GM19452 (cell line): Measurements from ENCODE around the gene DCUN1D3.
A peak's percentile ranks its signal among the peaks of the same experiment; 100 is the strongest.
"Not testable (repeated sequence)": the region's sequence is repeated elsewhere in the genome, so short reads cannot be mapped to it uniquely, and the experiment has no call there.

Source experiments
- ATAC-seq: cut with Tn5 transposase; IDR thresholded peaks from one replicate; pipeline ENCODE4 v1.9.1; 2021; ENCODE audit not compliant: unreplicated experiment

The DCUN1D3 gene

GRCh38 chr16:20900299-20901067 lies at the start of gene DCUN1D3, which contains the start of gene LYRM1:
Gene DCUN1D3, minus strand, starts transcription at chr16:20900358. Its CDS starts 37,820 bp downstream, at chr16:20862538.
Gene LYRM1, plus strand, starts transcription at chr16:20900771. Its CDS starts 14,785 bp downstream, at chr16:20915556.
- peak; percentile 68 for ATAC-seq

DNA sequence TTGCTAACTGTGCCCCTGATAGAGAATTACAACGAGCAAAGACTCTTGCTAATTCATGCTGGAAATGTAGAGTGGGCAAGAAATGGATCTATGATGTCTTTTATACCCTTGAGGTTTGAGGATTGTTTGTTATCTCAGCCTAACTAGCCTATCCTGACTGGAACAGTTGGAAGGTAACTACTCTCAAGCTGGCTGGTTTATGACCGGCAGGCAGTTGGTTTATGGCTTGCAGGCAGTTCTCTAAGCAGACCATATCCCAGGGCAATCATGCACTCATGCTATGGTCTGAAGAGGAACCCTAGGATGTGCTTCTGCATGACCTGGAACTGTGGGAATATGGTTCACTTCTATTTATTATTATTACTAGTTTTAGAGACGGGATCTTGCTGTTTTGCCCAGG lies 49.5 kb upstream of the DCUN1D3 start:
- no peak for ATAC-seq

DNA sequence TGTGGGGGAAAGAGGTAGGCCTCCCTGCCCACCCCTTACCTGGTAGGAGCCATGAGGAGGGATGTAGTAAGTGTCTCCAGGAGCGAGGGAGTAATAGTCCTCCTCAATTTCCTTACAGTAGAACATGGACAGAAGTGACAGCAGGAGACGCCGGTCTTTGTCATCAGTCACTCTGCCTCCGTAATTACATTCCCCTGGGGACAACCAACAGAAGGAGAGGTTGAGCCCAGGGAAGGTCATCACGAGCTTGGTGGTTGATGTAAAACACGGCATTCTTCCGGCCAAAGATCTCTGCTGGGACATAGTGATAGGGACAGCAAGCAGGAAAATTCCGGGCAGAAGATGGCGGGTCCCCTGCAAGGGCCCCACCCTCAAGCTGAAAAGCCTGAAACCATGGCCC lies 48.3 kb upstream of the DCUN1D3 start:
- no peak for ATAC-seq

DNA sequence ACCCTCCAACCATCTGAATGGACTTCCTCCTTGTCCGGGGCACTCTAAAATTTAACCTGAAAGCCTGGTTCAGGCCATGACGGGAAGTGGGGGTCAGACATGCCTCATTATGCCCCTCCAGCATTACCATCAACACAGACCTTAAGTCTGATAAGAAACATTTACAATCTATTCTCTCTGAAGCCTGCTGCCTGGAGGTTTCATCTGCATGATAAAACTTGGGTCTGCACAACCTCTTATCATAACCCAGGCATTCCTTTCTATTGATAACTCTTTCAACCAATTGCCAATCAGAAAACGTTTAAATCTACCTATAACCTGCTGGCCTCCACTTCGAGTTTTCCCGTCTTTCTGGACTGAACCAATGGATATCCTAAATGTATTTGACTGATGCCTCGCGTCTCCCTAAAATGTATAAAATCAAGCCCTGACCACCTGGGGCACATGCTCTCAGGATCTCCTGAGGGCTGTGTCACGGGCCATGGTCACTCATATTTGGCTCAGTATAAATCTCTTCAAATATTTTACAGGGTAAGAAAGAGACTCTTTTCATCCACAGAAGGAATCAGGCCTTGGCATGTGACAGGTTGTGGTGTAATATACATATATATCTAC lies 46.0 kb upstream of the DCUN1D3 start:
- ATAC-seq = no peak

DNA sequence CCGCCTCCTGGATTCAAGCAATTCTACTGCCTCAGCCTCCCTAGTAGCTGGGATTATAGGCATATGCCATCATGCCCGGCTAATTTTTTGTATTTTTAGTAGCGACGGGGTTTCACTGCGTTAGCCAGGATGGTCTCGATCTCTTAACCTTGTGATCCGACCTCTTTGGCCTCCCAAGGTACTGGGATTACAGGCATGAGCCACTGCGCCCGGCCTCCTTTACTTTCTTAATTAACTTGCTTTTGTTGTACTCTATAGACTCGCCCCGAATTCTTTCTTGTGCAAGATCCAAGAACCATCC lies 45.4 kb upstream of the DCUN1D3 start:
- not testable (repeated sequence) for ATAC-seq

DNA sequence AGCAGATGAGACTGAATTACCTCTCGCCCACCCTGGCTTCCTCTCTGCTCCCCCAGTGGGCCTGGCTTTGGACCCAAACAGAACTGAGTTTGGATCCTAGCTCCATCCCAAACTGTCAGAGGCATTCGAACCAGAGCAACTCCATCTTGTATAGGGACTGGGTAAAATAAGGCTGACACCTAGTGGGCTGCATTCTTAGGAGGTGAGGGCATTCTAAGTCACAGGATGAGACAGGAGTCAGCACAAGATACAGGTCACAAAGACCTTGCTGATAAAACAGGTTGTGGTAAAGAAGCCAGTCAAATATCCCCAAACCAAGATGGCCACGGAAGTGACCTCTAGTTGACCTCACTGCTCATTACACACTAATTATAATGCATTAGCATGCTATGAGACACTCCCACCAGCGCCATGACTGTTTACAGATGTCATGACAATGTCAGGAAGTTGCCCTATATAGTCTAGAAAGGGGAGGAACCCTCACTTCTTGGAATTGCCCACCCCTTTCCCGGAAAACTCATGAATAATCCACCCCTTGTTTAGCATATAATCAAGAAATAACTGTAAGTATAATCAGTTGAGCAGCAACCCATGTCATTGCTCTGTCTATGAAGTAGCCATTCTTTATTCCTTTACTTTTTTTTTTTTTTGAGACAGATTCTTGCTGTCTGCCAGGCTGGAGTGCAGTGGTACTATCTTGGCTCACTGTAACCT lies 44.9 kb upstream of the DCUN1D3 start:
- no peak for ATAC-seq

DNA sequence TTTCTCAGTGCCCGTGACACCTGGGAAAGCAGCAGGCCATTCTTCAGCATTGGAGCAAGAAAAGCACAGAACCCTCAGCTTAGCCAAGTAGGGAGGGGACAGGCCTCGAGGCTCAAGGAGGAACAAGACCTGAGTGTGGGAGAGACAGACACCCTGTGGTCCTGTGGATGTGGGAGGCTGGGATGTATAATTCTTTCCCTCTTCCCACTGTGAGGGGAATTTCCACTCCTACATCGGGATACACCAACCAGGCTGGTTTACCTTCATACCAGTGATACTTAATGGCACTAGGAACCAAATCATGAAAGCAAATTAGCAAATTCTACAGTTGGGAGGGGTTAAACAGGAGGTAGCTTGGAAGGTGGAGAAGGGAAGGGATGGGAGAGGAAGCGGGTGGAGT lies 42.1 kb upstream of the DCUN1D3 start:
- no peak for ATAC-seq

GRCh38 chr16:20941636-20941926 lies 41.4 kb upstream of the DCUN1D3 start:
- no peak for ATAC-seq

GRCh38 chr16:20940871-20941635 lies 40.9 kb upstream of the DCUN1D3 start:
- ATAC-seq = no peak

DNA sequence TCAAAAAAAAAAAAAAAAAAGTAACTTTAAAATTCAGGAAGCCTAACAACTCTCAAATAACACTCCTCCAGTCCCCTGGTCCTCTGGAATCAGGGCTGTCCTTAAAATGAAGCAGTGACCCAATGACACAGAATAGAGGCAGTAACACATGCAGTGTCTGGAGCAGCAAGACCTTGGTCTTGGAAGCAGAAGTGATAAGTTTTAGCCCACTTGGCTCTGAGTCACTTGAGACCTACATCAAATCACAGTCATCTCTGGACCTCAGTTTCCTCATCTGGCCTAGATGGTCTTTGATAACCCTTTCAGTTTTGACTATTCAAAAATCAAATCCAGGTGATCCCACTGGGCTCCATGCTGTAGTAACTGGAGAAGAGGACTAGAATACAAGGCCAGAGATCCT lies 39.5 kb upstream of the DCUN1D3 start:
- no peak for ATAC-seq

- no peak for ATAC-seq
These were observed 38.3 kb upstream of the DCUN1D3 start for GRCh38 chr16:20938426-20938825.

DNA sequence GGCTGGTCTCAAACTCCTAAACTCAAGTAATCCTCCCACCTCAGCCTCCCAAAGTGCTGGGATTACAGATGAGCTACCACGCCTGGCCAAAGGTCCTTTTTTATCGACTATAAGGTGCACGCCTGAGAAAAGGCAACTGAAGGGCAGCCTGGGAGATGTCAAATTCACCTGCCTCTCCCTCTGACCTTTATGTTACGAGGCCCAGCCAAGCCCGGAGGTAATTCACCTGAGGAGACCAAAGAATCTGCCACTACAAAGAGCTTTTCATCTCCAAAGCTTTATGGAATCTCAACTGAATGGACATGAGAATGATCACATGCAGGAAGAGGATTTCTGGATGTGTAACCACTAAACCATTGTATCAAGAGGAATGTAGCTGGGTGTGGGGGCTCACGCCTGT lies 37.6 kb upstream of the DCUN1D3 start:
- ATAC-seq = no peak

- ATAC-seq = no peak
These were observed 33.4 kb upstream of the DCUN1D3 start for GRCh38 chr16:20933589-20933988.

DNA sequence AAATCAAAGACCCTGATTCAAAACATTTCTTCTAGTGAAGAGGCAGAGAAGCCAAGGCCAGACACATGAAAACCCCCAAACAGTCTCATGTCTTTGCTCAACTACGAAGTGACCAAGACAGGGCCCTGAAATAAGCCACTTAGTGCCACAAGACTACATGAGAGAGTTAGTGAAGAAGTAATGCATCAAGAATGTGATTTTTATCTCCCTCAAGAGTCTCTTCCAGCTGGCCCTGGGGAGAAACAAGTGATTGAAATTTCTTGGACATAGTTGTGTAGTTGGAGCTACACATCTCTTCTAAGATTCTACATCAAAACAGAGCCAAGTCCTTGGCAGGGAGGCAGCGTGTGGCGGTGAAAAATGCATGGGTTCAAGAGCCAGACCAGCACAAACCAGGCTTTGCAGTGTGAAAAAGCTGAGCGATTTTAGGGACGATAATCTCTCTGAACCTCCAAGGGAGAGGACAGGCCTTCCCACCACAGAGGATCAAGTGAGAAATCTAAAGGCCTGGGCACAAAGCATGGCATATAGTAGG lies 31.0 kb upstream of the DCUN1D3 start:
- ATAC-seq = no peak

DNA sequence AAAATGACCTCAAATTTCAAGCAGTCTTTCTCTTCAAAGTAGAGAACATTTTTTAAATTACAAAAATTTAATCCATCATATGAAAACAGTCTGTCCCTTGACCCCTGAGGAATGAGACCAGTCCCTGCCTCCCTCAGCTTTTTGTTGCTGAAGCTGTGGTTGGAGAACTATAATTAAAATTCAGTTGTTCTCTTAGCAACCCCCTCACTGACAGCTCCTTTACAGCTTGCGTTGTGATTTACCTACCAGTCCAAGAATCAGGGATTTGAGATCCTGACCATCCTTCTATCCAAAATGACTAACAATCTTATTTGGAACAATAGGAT lies 30.2 kb upstream of the DCUN1D3 start:
- ATAC-seq = no peak

DNA sequence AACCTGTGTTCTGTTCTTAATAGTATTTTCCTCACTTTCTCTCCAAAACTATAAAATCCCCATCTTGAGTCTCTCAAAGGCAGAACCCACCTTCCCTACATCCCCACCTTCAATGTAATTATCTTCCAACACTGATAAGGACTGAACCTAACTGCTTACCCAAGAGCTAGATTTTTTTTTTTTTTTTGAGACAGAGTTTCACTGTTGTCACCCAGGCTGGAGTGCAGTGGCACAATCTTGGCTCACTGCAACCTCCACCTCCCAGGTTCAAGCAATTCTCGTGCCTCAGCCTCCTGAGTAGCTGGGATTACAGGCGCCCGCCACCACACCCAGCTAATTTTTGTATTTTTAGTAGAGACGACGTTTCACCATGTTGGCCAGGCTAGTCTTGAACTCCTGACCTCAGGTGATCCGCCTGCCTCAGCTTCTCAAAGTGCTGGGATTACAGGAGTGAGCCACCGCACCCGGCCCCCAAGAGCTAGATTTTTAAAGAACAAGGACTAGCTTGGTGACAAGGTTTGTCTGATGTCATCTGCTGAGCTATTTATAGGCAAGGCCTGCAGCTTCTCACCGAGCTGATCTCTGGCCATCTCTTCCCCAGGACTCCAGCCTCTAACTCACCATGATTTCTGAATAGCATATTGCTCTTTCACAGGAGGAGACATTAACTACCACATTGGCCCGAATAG lies 29.7 kb upstream of the DCUN1D3 start:
- ATAC-seq = not testable (repeated sequence)

DNA sequence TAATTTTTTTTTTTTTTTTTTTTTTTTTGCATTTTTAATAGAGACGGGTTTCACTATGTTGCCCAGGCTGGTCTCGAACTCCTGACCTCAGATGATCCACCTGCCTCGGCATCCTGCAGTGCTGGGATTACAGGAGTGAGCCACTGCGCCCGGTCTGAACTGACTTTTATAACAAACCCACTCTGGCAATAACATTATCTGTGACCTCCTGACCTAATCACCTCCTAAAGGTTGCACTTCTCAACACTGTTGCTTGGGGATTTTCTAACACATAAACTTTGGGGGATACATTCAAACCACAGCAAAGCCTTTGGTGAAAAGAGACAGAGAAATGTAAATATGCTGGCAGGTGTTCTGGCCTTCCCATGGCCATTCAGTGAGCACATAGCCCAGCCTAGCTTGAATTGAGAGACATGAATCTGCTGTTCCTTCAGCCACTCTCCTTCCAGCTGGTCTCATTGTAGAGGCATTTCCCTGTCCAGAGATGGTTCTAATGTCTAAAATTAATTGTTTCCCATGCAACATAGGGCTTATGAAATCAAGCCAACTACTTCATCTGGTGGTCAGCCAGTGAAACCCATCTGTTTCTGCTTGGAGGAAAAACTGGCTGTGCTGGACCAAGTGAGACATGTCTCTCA lies 28.7 kb upstream of the DCUN1D3 start:
- ATAC-seq = no peak

- ATAC-seq = no peak
These were observed 25.6 kb upstream of the DCUN1D3 start for GRCh38 chr16:20925751-20926150.

- no peak for ATAC-seq
These were observed 23.7 kb upstream of the DCUN1D3 start for GRCh38 chr16:20923876-20924275.

DNA sequence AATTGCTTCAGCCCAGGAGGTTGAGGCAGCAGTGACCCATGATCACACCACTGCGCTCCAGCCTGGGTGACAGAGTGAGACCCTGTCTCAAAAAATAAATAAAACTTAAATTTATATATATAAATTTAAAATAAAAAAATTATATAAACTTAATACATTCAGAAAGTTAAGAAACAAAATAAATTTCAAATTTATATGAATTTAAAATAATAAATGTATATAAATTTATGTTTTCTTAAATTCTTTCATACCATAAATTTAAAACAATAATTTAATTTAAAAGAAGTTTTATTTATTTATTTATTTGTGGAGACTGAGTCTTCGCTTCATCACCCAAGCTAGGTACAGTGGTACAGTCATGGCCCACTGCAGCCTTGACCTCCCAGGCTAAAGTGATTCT lies 20.6 kb upstream of the DCUN1D3 start:
- no peak for ATAC-seq
